IMR-90 (cell line): ENCODE data around the gene SMIM22. TPM values are rescaled to one million over a fixed set of nuclear protein-coding genes. Genes with fewer than 3 reads are reported as not detected.

ENCODE experiments used
- ATAC-seq: fragments of 200-7000 bp; cut with Tn5 transposase; 2 replicates; pipeline ENCODE4 v1.9.1; 2020; ENCODE audit warnings: low read depth, mild to moderate bottlenecking, moderate library complexity
- BruUV-seq: library from RNA; stranded (reverse); fragments of 400-500 nt; replicated peaks from 2 replicates; lab custom pipeline; 2021; lab: Mats Ljungman, UMichigan
- CTCF ChIA-PET: fragments of 300-600 bp; formaldehyde crosslinking; extraction: SDS; loops from one replicate; lab custom pipeline; 2021; ENCODE audit warnings: antibody characterized with exemption; lab: Yijun Ruan, JAX
- POLR2A ChIA-PET: fragments of 300-600 bp; sonication (Branson Sonifier 250); formaldehyde crosslinking; loops from one replicate; lab custom pipeline; 2022; ENCODE audit warnings: antibody characterized with exemption; ENCODE audit not compliant: unreplicated experiment; lab: Charles Lee
- DNase-seq: peaks from one replicate; pipeline ENCODE4 v3.0.0; 2013
- H2AFZ ChIP-seq: replicated peaks from 2 replicates; pipeline ENCODE3; 2013; ENCODE audit warnings: low read length, mild to moderate bottlenecking; ENCODE audit not compliant: poor library complexity
- H2AK5ac ChIP-seq: 2 replicates; pipeline ENCODE4 v1.6.1; 2013; ENCODE audit warnings: low read depth, low read length, inconsistent platforms
- H2AK9ac ChIP-seq: replicated peaks from 2 replicates; pipeline ENCODE3; 2013; ENCODE audit warnings: mild to moderate bottlenecking, low read depth, low read length, moderate library complexity; ENCODE audit not compliant: poor library complexity
- H2BK120ac ChIP-seq: 2 replicates; pipeline ENCODE4 v1.6.1; 2013; ENCODE audit warnings: low read depth, low read length, inconsistent platforms
- H2BK15ac ChIP-seq: 3 replicates; pipeline ENCODE4 v1.6.1; 2013; ENCODE audit warnings: low read depth, low read length, inconsistent platforms
- H2BK20ac ChIP-seq: 2 replicates; pipeline ENCODE4 v1.6.1; 2013; ENCODE audit warnings: low read depth, mild to moderate bottlenecking, inconsistent platforms, low read length, moderate library complexity
- H2BK5ac ChIP-seq: 2 replicates; pipeline ENCODE4 v1.6.1; 2013; ENCODE audit warnings: mild to moderate bottlenecking, low read depth, low read length, inconsistent platforms; ENCODE audit not compliant: poor library complexity, severe bottlenecking
- H3K14ac ChIP-seq: replicated peaks from 2 replicates; pipeline ENCODE4 v1.6.1; 2013; ENCODE audit warnings: low read depth, low read length, inconsistent platforms
- H3K18ac ChIP-seq: 2 replicates; pipeline ENCODE4 v1.6.1; 2013; ENCODE audit warnings: low read depth, low read length, control low read depth
- H3K23ac ChIP-seq: 2 replicates; pipeline ENCODE4 v1.6.1; 2013; ENCODE audit warnings: low read depth, low read length, inconsistent platforms
- H3K27ac ChIP-seq: 2 replicates; pipeline ENCODE4 v1.5.1; 2013; ENCODE audit warnings: mild to moderate bottlenecking, control low read depth, low read length; ENCODE audit not compliant: insufficient read depth
- H3K27me3 ChIP-seq: 2 replicates; pipeline ENCODE4 v1.6.1; 2013; ENCODE audit warnings: low read length; ENCODE audit not compliant: control insufficient read depth, insufficient read depth
- H3K36me3 ChIP-seq: 2 replicates; pipeline ENCODE4 v1.6.1; 2013; ENCODE audit warnings: low read length, mixed read lengths; ENCODE audit not compliant: control insufficient read depth, insufficient read depth
- H3K4ac ChIP-seq: 2 replicates; pipeline ENCODE4 v1.6.1; 2013; ENCODE audit warnings: low read depth, low read length, inconsistent platforms
- H3K4me1 ChIP-seq: 2 replicates; pipeline ENCODE4 v1.6.1; 2013; ENCODE audit warnings: low read length, mixed read lengths; ENCODE audit not compliant: control insufficient read depth, insufficient read depth
- H3K4me2 ChIP-seq: 2 replicates; pipeline ENCODE4 v1.6.1; 2013; ENCODE audit warnings: low read depth, mild to moderate bottlenecking, control low read depth, low read length, moderate library complexity
- H3K4me3 ChIP-seq: 2 replicates; pipeline ENCODE4 v1.5.1; 2013; ENCODE audit warnings: low read depth, mild to moderate bottlenecking, control low read depth, low read length, moderate library complexity; ENCODE audit not compliant: insufficient read depth
- H3K56ac ChIP-seq: 2 replicates; pipeline ENCODE4 v1.6.1; 2013; ENCODE audit warnings: low read length, inconsistent platforms; ENCODE audit not compliant: insufficient read depth; ENCODE audit errors: extremely low read depth
- H3K79me1 ChIP-seq, 2 experiments: 2 replicates each; pipeline ENCODE4 v1.6.1; 2013; ENCODE audit warnings: low read length in 2 of 2, inconsistent platforms in 1 of 2, low read depth in 1 of 2
- H3K9ac ChIP-seq: 2 replicates; pipeline ENCODE4 v1.6.1; 2013; ENCODE audit warnings: low read depth, low read length, control low read depth
- H3K9me1 ChIP-seq: 2 replicates; pipeline ENCODE4 v1.6.1; 2013; ENCODE audit warnings: low read length, inconsistent platforms; ENCODE audit not compliant: insufficient read depth
- H3K9me3 ChIP-seq: 2 replicates; pipeline ENCODE4 v1.6.1; 2013; ENCODE audit warnings: low read length; ENCODE audit not compliant: control insufficient read depth, insufficient read depth
- H4K20me1 ChIP-seq: 2 replicates; pipeline ENCODE4 v1.6.1; 2013; ENCODE audit warnings: low read length, inconsistent platforms; ENCODE audit not compliant: insufficient read depth
- H4K5ac ChIP-seq: 2 replicates; pipeline ENCODE4 v1.6.1; 2013; ENCODE audit warnings: mild to moderate bottlenecking, low read depth, low read length, control low read depth
- H4K8ac ChIP-seq, 2 experiments: 2 replicates each; pipeline ENCODE4 v1.6.1; 2013; ENCODE audit warnings: low read depth in 2 of 2, low read length in 2 of 2, control low read depth in 1 of 2, inconsistent platforms in 1 of 2
- H4K91ac ChIP-seq: 2 replicates; pipeline ENCODE4 v1.6.1; 2013; ENCODE audit warnings: low read depth, low read length, inconsistent platforms; ENCODE audit not compliant: insufficient read depth
- BHLHE40 ChIP-seq: fragments of 150-350 bp; IDR thresholded peaks from 2 replicates; pipeline ENCODE4 v1.6.1; 2016; ENCODE audit warnings: mild to moderate bottlenecking, low read depth, low read length
- FOS ChIP-seq: fragments of 150-350 bp; IDR thresholded peaks from 2 replicates; pipeline ENCODE4 v1.6.1; 2016; ENCODE audit warnings: low read depth, low read length
- MAFK ChIP-seq: IDR thresholded peaks from 2 replicates; pipeline ENCODE4 v1.6.1; 2012; ENCODE audit warnings: low read depth, low read length, improper control_type of control experiment
- MAZ ChIP-seq: IDR thresholded peaks from 2 replicates; pipeline ENCODE4 v1.6.1; 2012; ENCODE audit warnings: low read depth, mild to moderate bottlenecking, low read length, improper control_type of control experiment, moderate library complexity, borderline replicate concordance
- MXI1 ChIP-seq: IDR thresholded peaks from 2 replicates; pipeline ENCODE4 v1.6.1; 2012; ENCODE audit warnings: low read depth, mild to moderate bottlenecking, low read length, moderate library complexity, borderline replicate concordance
- RAD21 ChIP-seq: IDR thresholded peaks from 2 replicates; pipeline ENCODE4 v1.6.1; 2012; ENCODE audit warnings: low read length, improper control_type of control experiment
- RCOR1 ChIP-seq: IDR thresholded peaks from 2 replicates; pipeline ENCODE4 v1.6.1; 2012; ENCODE audit warnings: mild to moderate bottlenecking, low read length, improper control_type of control experiment; ENCODE audit not compliant: insufficient replicate concordance
- WGBS, 2 experiments: methylation state at CpG; one replicate each; pipeline versions ENCODE4 v1.1.5 to v1.1.7; 2013; ENCODE audit warnings: missing lambda C conversion rate in 2 of 2; ENCODE audit not compliant: insufficient read length in 1 of 2; ENCODE audit errors: extremely low coverage in 2 of 2; 5-methylcytosine and 5-hydroxymethylcytosine counted together
- dilution Hi-C: fragments of 300-500 bp; cut with HindIII; formaldehyde crosslinking; loops from one replicate; pipeline ENCODE4 v1.14.3; 2018; ENCODE audit warnings: low sequenced_read_pairs; ENCODE audit not compliant: unreplicated experiment
- in situ Hi-C: fragments of 300-500 bp; cut with MboI; formaldehyde crosslinking; loops from 3 replicates; pipeline ENCODE4 v1.14.3; 2019; ENCODE audit warnings: low sequenced_read_pairs, inconsistent platforms, mixed read lengths
- intact Hi-C: fragments of 100-400 bp; cut with micrococcal nuclease; formaldehyde crosslinking; loops from 2 replicates; pipeline ENCODE4 v1.10.0; 2022
- polyA plus RNA-seq, 3 experiments: library from polyadenylated mRNA; depleted of rRNA; stranded (reverse); fragments of >200 nt; gene quantifications; 2 replicates each; pipeline ENCODE4 v1.2.3, GENCODE V29; 2012; ENCODE audit warnings: low replicate concordance in 1 of 3
- total RNA-seq: library from RNA; depleted of rRNA; stranded (reverse); fragments of >200 nt; gene quantifications from 2 replicates; pipeline ENCODE4 v1.2.3, GENCODE V29; 2012
- TF ChIP-seq, protein P1 (sequence below): conservative IDR thresholded peaks from 2 replicates; pipeline ENCODE4 v1.5.1; 2012; ENCODE audit warnings: mild to moderate bottlenecking, low read depth, low read length, improper control_type of control experiment

The SMIM22 gene
- total and polyA plus RNA-seq, 2 of the 4 experiments (the other 2 are of a cell fraction): not detected

DNA sequence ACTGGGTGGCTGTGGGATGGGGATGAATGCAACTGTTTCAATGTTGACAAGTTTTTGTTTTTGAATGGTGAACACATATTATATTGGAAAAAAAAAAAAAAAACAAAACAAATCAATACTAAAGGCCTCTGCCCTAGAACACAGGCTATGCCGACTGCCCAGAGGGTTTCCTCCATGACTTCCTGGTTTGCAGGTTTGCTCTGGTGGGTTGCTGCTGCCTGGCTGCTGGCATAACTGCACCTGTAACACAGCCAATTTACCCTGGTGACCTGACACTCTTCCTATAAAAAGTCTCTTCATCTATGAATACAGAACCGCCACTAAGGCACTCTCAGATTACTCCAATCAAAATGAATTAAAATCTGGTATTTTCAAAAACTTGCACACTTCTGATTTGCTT lies 41.6 kb downstream of the SMIM22 start:
- dilution Hi-C loops: no loop called here
- no CpG with 5 or more reads among the region's 2 CpGs for WGBS, 2 experiments
- Histone ChIP-seq H3K14ac (no peak overlapping the region), H3K79me1 (peaks cover 45 to 66% of the 10 kb centered on the region in 2 experiments), H3K56ac (no peak overlapping the region), H4K5ac (no peak overlapping the region), H3K36me3 (peaks cover 62% of the 10 kb centered on the region), H2AK9ac (no peak overlapping the region), H3K27ac (no peak overlapping the region), H2BK5ac (no peak overlapping the region), H3K9ac (no peak overlapping the region), H3K18ac (no peak overlapping the region), H2BK15ac (no peak overlapping the region), H2AK5ac (no peak overlapping the region), H2BK20ac (no peak overlapping the region), H3K23ac (no peak overlapping the region), H4K8ac (no peak overlapping the region), H2BK120ac (no peak overlapping the region), H3K9me3 (no peaks in the 10 kb centered on the region), H2AFZ (no peak overlapping the region), H3K27me3 (no peaks in the 10 kb centered on the region), H3K4ac (no peak overlapping the region), H4K91ac (no peak overlapping the region), H4K20me1 (peaks cover 26% of the 10 kb centered on the region), H3K4me1 (no peaks in the 10 kb centered on the region), H3K4me3 (no peak overlapping the region), H3K4me2 (no peak overlapping the region), H3K9me1 (no peaks in the 10 kb centered on the region)
- no peak for ATAC-seq
- ChIA-PET CTCF (no interaction called here), POLR2A (no interaction called here)
- TF ChIP-seq MAZ (no peak), FOS (no peak), RAD21 (no peak), RCOR1 (no peak), MAFK (no peak), MXI1 (no peak), BHLHE40 (no peak)
- TF ChIP-seq, protein P1, sequence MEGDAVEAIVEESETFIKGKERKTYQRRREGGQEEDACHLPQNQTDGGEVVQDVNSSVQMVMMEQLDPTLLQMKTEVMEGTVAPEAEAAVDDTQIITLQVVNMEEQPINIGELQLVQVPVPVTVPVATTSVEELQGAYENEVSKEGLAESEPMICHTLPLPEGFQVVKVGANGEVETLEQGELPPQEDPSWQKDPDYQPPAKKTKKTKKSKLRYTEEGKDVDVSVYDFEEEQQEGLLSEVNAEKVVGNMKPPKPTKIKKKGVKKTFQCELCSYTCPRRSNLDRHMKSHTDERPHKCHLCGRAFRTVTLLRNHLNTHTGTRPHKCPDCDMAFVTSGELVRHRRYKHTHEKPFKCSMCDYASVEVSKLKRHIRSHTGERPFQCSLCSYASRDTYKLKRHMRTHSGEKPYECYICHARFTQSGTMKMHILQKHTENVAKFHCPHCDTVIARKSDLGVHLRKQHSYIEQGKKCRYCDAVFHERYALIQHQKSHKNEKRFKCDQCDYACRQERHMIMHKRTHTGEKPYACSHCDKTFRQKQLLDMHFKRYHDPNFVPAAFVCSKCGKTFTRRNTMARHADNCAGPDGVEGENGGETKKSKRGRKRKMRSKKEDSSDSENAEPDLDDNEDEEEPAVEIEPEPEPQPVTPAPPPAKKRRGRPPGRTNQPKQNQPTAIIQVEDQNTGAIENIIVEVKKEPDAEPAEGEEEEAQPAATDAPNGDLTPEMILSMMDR: no peak
- DNase-seq: no peak
- in situ Hi-C loops: no loop called here
- intact Hi-C loops: no loop called here
- no TSS peak for BruUV-seq
